ENCODE measurements around the gene UBE2G2.

The UBE2G2 gene

DNA sequence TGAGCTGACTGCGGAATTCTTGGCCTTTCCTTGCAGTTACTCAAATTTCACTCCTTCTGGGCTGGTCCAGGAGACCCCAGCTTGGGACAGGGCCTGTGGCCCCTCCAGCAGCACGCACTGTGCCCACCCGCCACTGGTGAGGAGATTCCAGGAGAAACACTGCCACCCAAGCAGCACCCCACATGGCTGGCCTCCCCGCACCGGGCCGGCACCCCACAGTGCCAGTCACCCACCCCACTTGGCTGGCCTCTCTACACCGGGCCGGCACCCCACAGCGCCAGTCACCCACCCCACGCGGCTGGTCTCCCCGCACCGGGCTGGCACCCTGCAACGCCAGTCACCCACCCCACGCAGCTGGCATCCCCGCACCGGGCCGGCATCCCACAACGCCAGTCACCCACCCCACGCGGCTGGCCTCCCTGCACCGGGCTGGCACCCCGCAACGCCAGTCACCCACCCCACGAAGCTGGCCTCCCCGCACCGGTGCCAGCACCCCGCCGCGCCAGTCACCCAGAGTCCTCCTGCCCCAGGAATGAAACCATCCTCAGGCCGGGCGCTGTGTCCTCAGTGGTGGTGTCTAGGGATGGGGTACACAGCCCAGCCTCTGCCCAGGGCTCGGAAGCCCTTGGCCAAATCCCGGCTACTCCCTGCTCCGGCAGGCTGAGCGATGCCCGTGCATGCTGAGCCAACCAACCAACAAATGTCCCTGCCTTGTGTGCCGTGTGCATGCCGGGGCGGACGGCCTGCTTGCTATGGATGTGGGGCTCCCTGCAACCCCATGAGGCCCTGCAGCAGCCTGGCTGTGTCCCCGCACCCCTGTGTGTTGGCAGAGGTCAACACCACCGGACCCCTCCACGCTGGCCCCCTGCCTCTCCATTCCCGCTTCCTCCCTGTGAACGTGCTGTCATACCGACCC lies 51.6 kb downstream of the UBE2G2 start:
- no peak for DNase-seq (ENCODE audit: low read depth)
- H3K4me3 ChIP-seq (ENCODE audit: low read depth, low read length), result no peak overlapping the region

DNA sequence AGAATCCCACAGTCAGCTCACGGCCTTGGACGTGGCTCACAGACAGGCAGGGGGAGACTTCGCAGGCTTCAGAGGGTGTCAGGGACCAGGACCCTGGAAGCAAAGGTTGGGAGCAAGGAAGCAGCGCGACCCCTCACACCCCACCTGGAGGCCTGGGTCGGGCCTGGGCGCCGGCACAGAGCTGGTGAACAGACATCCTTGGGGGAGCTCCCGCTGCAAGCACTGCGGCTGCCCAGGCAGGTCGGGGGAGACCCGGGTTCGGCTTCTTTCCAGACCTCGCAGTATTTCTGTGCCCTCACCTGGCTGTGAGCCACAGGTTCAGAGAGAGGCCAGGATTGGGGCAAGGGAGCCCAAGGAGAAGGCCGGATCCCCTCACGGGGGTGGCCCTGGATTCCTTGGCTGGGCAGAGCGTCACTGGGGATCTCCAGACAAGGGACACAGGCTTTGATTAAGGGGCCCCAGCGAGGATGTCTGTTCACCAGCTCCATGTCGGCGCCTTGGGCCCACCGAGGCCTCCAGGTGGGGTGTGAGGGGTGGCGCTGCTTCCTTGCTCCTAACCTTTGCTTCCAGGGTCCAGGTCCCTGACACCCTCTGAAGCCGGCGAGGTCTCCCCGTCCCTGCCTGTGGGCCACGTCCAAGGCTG lies 52.4 kb downstream of the UBE2G2 start:
- TF ChIP-seq, protein P1, sequence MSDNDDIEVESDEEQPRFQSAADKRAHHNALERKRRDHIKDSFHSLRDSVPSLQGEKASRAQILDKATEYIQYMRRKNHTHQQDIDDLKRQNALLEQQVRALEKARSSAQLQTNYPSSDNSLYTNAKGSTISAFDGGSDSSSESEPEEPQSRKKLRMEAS (IDR thresholded peaks at IDR 0.05; ENCODE audit: low read depth, low read length), result no peak
- TF ChIP-seq, protein P2, sequence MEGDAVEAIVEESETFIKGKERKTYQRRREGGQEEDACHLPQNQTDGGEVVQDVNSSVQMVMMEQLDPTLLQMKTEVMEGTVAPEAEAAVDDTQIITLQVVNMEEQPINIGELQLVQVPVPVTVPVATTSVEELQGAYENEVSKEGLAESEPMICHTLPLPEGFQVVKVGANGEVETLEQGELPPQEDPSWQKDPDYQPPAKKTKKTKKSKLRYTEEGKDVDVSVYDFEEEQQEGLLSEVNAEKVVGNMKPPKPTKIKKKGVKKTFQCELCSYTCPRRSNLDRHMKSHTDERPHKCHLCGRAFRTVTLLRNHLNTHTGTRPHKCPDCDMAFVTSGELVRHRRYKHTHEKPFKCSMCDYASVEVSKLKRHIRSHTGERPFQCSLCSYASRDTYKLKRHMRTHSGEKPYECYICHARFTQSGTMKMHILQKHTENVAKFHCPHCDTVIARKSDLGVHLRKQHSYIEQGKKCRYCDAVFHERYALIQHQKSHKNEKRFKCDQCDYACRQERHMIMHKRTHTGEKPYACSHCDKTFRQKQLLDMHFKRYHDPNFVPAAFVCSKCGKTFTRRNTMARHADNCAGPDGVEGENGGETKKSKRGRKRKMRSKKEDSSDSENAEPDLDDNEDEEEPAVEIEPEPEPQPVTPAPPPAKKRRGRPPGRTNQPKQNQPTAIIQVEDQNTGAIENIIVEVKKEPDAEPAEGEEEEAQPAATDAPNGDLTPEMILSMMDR (IDR thresholded peaks at IDR 0.05; ENCODE audit: low read depth, low read length), result no peak
- no peak for TF ChIP-seq MYC (IDR thresholded peaks at IDR 0.05; ENCODE audit: low read depth, low read length)
- TF ChIP-seq POLR2A (IDR thresholded peaks at IDR 0.05; ENCODE audit: extremely low read depth, insufficient read length), result no peak
- DNase-seq (ENCODE audit: low read depth), result no peak
- H3K4me3 ChIP-seq (ENCODE audit: low read depth, low read length), result no peak overlapping the region

More for the DNA sequence above, 51.6 kb downstream of the UBE2G2 start:
- no peak for TF ChIP-seq MYC (IDR thresholded peaks at IDR 0.05; ENCODE audit: low read depth, low read length)

DNA sequence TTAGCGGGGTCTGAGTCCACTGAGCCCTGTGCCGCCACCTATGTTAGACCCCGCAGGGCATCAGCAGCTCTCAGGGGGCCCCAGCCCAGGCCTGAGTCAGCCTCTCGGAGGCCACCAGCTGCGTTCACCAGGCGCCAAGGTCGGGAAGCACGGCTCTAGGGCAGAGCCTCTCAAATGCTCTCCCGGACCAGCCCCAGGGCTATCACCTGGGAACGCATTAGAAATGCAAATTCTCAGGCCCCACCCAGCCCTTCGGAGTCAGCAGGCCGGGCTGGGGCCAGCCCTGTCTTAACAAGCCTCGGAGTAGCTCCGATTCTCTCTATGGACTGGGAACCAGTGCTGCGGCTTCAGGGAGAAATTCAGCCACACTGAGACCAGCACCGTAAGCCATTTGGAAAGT lies 53.0 kb downstream of the UBE2G2 start:
- H3K4me3 ChIP-seq (ENCODE audit: low read depth, low read length), result no peak overlapping the region
- TF ChIP-seq, protein P1 (IDR thresholded peaks at IDR 0.05; ENCODE audit: low read depth, low read length), result no peak
- TF ChIP-seq, protein P2 (IDR thresholded peaks at IDR 0.05; ENCODE audit: low read depth, low read length), result no peak
- TF ChIP-seq MYC (IDR thresholded peaks at IDR 0.05; ENCODE audit: low read depth, low read length), result no peak
- TF ChIP-seq POLR2A (IDR thresholded peaks at IDR 0.05; ENCODE audit: extremely low read depth, insufficient read length), result no peak
- no peak for DNase-seq (ENCODE audit: low read depth)

DNA sequence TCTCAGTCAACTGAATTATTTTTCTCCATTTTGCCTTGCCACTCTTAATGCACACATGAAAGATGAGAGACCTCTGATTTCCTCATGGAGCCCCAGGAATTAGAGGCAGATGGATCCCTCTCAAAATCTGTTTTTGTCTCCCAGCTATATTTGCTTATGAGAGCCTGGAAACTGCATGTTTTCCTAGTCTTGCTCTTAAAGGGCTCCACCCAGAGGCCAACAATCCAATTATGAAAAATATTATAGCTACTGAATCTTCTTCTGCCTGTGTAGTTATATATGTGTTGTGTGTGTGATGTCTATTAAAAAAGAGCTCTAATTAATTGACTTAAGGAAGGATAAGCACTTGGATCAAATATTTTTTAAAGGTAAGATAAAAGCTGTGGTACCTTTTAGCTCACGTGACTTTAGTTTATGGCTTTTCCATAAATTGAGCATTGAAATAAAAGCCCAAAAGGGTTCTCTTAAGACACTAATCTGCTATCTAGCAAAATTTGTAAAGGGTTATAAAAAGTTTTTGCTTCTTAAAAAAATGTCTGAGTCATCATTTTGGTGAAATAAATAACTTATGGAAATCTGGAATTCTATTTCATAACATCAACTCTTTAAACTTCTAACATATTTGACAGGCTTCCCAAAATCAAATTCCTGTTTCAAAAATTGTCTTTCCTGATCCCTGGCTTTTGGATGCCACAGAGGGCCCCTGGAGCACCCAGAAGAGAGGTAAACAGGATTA lies 59.0 kb downstream of the UBE2G2 start:
- TF ChIP-seq, protein P2 (IDR thresholded peaks at IDR 0.05; ENCODE audit: low read depth, low read length), result peak; percentile 33
- TF ChIP-seq, protein P1 (IDR thresholded peaks at IDR 0.05; ENCODE audit: low read depth, low read length), result no peak
- peak; percentile 53 for DNase-seq (ENCODE audit: low read depth)
- H3K4me3 ChIP-seq (ENCODE audit: low read depth, low read length), result no peak overlapping the region

DNA sequence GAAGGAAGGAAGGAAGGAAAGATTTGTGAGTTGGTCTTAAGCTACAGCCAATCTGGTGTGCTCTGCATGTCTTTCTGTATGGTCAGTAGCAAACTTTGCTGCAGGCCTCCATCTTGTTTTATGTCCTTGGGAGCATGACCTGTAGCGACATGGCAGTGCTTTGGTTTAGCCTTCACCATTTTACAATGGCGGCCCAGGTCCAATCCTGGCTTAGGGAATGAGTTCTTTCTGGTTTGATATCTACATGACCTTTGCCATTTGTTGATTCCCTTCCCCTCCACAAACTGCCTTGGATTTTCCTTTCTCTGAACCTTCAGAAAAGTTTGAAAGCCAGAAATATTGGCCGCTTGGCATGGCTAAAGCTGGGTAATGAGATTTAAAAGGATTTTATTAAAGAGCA lies 59.7 kb downstream of the UBE2G2 start:
- DNase-seq (ENCODE audit: low read depth), result no peak
- H3K4me3 ChIP-seq (ENCODE audit: low read depth, low read length), result no peak overlapping the region
- TF ChIP-seq POLR2A (IDR thresholded peaks at IDR 0.05; ENCODE audit: extremely low read depth, insufficient read length), result no peak
- TF ChIP-seq, protein P2 (IDR thresholded peaks at IDR 0.05; ENCODE audit: low read depth, low read length), result no peak
- TF ChIP-seq MYC (IDR thresholded peaks at IDR 0.05; ENCODE audit: low read depth, low read length), result no peak
- TF ChIP-seq, protein P1 (IDR thresholded peaks at IDR 0.05; ENCODE audit: low read depth, low read length), result no peak

DNA sequence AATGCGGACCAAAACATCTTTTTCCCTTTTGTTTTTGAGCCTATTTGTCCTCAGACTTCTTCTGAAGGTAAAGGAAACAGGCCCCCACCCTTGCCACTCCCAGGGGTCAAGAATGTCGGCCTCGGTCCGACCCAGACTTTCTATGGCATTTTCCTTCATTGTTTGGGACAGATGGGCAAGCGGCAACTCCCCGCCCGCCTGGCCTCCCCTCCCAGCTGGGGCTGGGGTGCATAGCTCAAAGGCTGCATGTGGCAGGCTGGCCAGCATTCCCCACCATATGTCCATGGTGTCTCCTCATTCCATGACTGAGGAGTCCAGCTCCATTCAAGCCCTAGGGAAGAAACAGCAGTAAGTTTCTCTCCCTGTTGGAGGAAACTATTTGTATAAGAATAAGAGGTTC lies 60.9 kb downstream of the UBE2G2 start:
- H3K4me3 ChIP-seq (ENCODE audit: low read depth, low read length), result no peak overlapping the region
- no peak for DNase-seq (ENCODE audit: low read depth)
- no peak for TF ChIP-seq POLR2A (IDR thresholded peaks at IDR 0.05; ENCODE audit: extremely low read depth, insufficient read length)
- no peak for TF ChIP-seq MYC (IDR thresholded peaks at IDR 0.05; ENCODE audit: low read depth, low read length)
- TF ChIP-seq, protein P2 (IDR thresholded peaks at IDR 0.05; ENCODE audit: low read depth, low read length), result no peak
- TF ChIP-seq, protein P1 (IDR thresholded peaks at IDR 0.05; ENCODE audit: low read depth, low read length), result no peak

All from NB4 (cell line).